H1 (cell line): ENCODE measurements around the gene CCDC171. TPM values are rescaled to one million over a fixed set of nuclear protein-coding genes. Genes with fewer than 3 reads are reported as not detected.
A peak's percentile ranks its signal among the peaks of the same experiment; 100 is the strongest.

Source experiments
- CTCF ChIA-PET: fragments of 300-600 bp; sonication (Branson Sonifier 250); formaldehyde crosslinking; loops from one replicate; lab custom pipeline; 2021; ENCODE audit not compliant: partially characterized antibody; lab: Charles Lee
- POLR2A ChIA-PET: fragments of 300-600 bp; sonication (Branson Sonifier 250); formaldehyde crosslinking; loops from one replicate; lab custom pipeline; 2021; ENCODE audit warnings: inconsistent platforms; ENCODE audit not compliant: partially characterized antibody; lab: Charles Lee
- DNase-seq, 2 experiments: peaks; one replicate each; pipeline versions ENCODE4 v3.0.0 to v3.0.0-alpha.2; 2010 to 2022; ENCODE audit warnings: low spot score in 2 of 2, low read depth in 1 of 2, mixed read lengths in 1 of 2
- FAIRE-seq: peaks from 2 replicates; lab custom pipeline; 2011; peaks lifted over from hg19 to GRCh38; lab: Jason Lieb, UNC
- H2AFZ ChIP-seq: 2 replicates; pipeline ENCODE4 v1.8.1; 2012; ENCODE audit warnings: low read length, inconsistent platforms
- H2AK5ac ChIP-seq: 2 replicates; pipeline ENCODE4 v1.6.1; 2013; ENCODE audit warnings: low read depth, low read length
- H2BK120ac ChIP-seq: replicated peaks from 2 replicates; pipeline ENCODE3; 2013; ENCODE audit warnings: low read depth, low read length, inconsistent platforms
- H2BK12ac ChIP-seq: 2 replicates; pipeline ENCODE4 v1.6.1; 2013; ENCODE audit warnings: low read depth, low read length
- H2BK15ac ChIP-seq: 2 replicates; pipeline ENCODE4 v1.6.1; 2013; ENCODE audit warnings: low read length
- H2BK20ac ChIP-seq: 2 replicates; pipeline ENCODE4 v1.6.1; 2013; ENCODE audit warnings: low read length
- H2BK5ac ChIP-seq: 2 replicates; pipeline ENCODE4 v1.6.1; 2013; ENCODE audit warnings: low read depth, low read length
- H3K14ac ChIP-seq: 2 replicates; pipeline ENCODE4 v1.6.1; 2013; ENCODE audit warnings: inconsistent platforms; ENCODE audit not compliant: insufficient read length
- H3K18ac ChIP-seq: 2 replicates; pipeline ENCODE4 v1.6.1; 2013; ENCODE audit warnings: low read length; ENCODE audit errors: extremely low read depth
- H3K23ac ChIP-seq: 2 replicates; pipeline ENCODE4 v1.6.1; 2013; ENCODE audit warnings: inconsistent platforms; ENCODE audit not compliant: insufficient read length
- H3K23me2 ChIP-seq: 2 replicates; pipeline ENCODE4 v1.6.1; 2013; ENCODE audit warnings: low read depth, low read length
- H3K27ac ChIP-seq: 2 replicates; pipeline ENCODE4 v1.6.1; 2011; ENCODE audit warnings: low read depth, low read length, inconsistent platforms
- H3K27me3 ChIP-seq, 4 experiments: replicated peaks in 1 of 4; 1 replicate in 1 of 4; 2 replicates in 3 of 4; pipeline versions ENCODE4 v1.6.1 to v1.8.1; 2011 to 2013; ENCODE audit warnings: low read length in 3 of 4, mild to moderate bottlenecking in 3 of 4, inconsistent platforms in 2 of 4, mixed read lengths in 2 of 4, moderate library complexity in 1 of 4; ENCODE audit not compliant: control insufficient read depth in 3 of 4, insufficient read depth in 3 of 4; ENCODE audit errors: extremely low read depth in 1 of 4
- H3K36me3 ChIP-seq, 4 experiments: 2 replicates each; pipeline versions ENCODE4 v1.6.1 to v1.8.1; 2011 to 2013; ENCODE audit warnings: mild to moderate bottlenecking in 4 of 4, low read length in 3 of 4, moderate library complexity in 2 of 4, control low read depth in 1 of 4, inconsistent platforms in 1 of 4; ENCODE audit not compliant: insufficient read depth in 4 of 4, control insufficient read depth in 2 of 4
- H3K4ac ChIP-seq: replicated peaks from 2 replicates; pipeline ENCODE3; 2013; ENCODE audit warnings: low read length, low read depth, mixed read lengths, inconsistent platforms; ENCODE audit not compliant: insufficient read length
- H3K4me1 ChIP-seq, 4 experiments: replicated peaks in 1 of 4; 1 replicate in 1 of 4; 2 replicates in 3 of 4; pipeline versions ENCODE4 v1.6.1 to v1.8.1; 2011 to 2013; ENCODE audit warnings: low read length in 3 of 4, inconsistent platforms in 2 of 4, mixed read lengths in 1 of 4; ENCODE audit not compliant: insufficient read depth in 4 of 4, control insufficient read depth in 3 of 4
- H3K4me2 ChIP-seq, 2 experiments: 2 replicates each; pipeline versions ENCODE4 v1.6.1 to v1.8.1; 2011 to 2013; ENCODE audit warnings: low read depth in 2 of 2, low read length in 2 of 2, control low read depth in 1 of 2, inconsistent platforms in 1 of 2, mild to moderate bottlenecking in 1 of 2; ENCODE audit not compliant: insufficient read depth in 1 of 2
- H3K4me3 ChIP-seq, 4 experiments: fragments of 200-600, 300-600 bp in 1 of 4; sonication (generic), shearing (Covaris generic), sonication (Bioruptor Twin) in 1 of 4; 2 replicates each; pipeline versions ENCODE4 v1.5.1 to v1.8.1; 2011 to 2016; ENCODE audit warnings: low read length in 4 of 4, low read depth in 3 of 4, control low read depth in 2 of 4, inconsistent platforms in 2 of 4, mild to moderate bottlenecking in 2 of 4, mixed read lengths in 1 of 4, moderate library complexity in 1 of 4; ENCODE audit not compliant: insufficient read depth in 2 of 4; ENCODE audit errors: extremely low read depth in 1 of 4
- H3K56ac ChIP-seq: replicated peaks from 2 replicates; pipeline ENCODE3; 2013; ENCODE audit warnings: low read depth, mild to moderate bottlenecking, mixed read lengths, low read length, inconsistent platforms; ENCODE audit not compliant: insufficient read length
- H3K79me1 ChIP-seq: 2 replicates; pipeline ENCODE4 v1.6.1; 2013; ENCODE audit warnings: low read depth, low read length, control low read depth
- H3K79me2 ChIP-seq, 2 experiments: 2 replicates each; pipeline versions ENCODE4 v1.6.1 to v1.8.1; 2012 to 2013; ENCODE audit warnings: low read length in 2 of 2, mild to moderate bottlenecking in 2 of 2, inconsistent platforms in 1 of 2; ENCODE audit not compliant: insufficient read depth in 2 of 2, control insufficient read depth in 1 of 2
- H3K9ac ChIP-seq, 4 experiments: replicated peaks in 1 of 4; 1 replicate in 1 of 4; 2 replicates in 3 of 4; pipeline versions ENCODE4 v1.6.1 to v1.8.1; 2011 to 2013; ENCODE audit warnings: low read depth in 3 of 4, low read length in 3 of 4, control low read depth in 2 of 4, mild to moderate bottlenecking in 2 of 4, moderate library complexity in 2 of 4, inconsistent platforms in 1 of 4; ENCODE audit errors: extremely low read depth in 1 of 4
- H3K9me3 ChIP-seq, 2 experiments: 2 replicates each; pipeline versions ENCODE4 v1.6.1 to v1.8.1; 2012 to 2013; ENCODE audit warnings: mild to moderate bottlenecking in 2 of 2, moderate library complexity in 2 of 2, control low read depth in 1 of 2, inconsistent platforms in 1 of 2, low read depth in 1 of 2, low read length in 1 of 2, mixed read lengths in 1 of 2; ENCODE audit not compliant: insufficient read depth in 2 of 2
- H4K20me1 ChIP-seq, 2 experiments: replicated peaks in 1 of 2; 2 replicates each; pipeline versions ENCODE3 to v1.8.1; 2011 to 2013; ENCODE audit warnings: inconsistent platforms in 2 of 2, low read length in 2 of 2, mild to moderate bottlenecking in 1 of 2; ENCODE audit not compliant: insufficient read depth in 2 of 2, control insufficient read depth in 1 of 2
- H4K5ac ChIP-seq: 2 replicates; pipeline ENCODE4 v1.6.1; 2013; ENCODE audit warnings: low read length, low read depth, mixed read lengths, inconsistent platforms; ENCODE audit not compliant: insufficient read length
- H4K8ac ChIP-seq: 2 replicates; pipeline ENCODE4 v1.8.0; 2013; ENCODE audit warnings: mild to moderate bottlenecking, moderate library complexity, low read length, inconsistent platforms; ENCODE audit not compliant: insufficient read depth; ENCODE audit errors: extremely low read depth
- H4K91ac ChIP-seq: replicated peaks from 2 replicates; pipeline ENCODE3; 2013; ENCODE audit warnings: low read length, mixed read lengths, inconsistent platforms; ENCODE audit not compliant: insufficient read length
- RAD21 ChIP-seq, 2 experiments: IDR thresholded peaks in 1 of 2; conservative IDR thresholded peaks in 1 of 2; 2 replicates each; pipeline ENCODE4 v1.6.1; 2011; ENCODE audit warnings: low read depth in 2 of 2, low read length in 2 of 2, improper control_type of control experiment in 1 of 2, inconsistent platforms in 1 of 2, mild to moderate bottlenecking in 1 of 2, moderate library complexity in 1 of 2
- YY1 ChIP-seq: IDR thresholded peaks from 2 replicates; pipeline ENCODE4 v1.6.1; 2011; ENCODE audit warnings: low read depth, mild to moderate bottlenecking, low read length
- WGBS, 2 experiments: shearing (Covaris generic) in 1 of 2; methylation state at CpG; one replicate each; pipeline versions ENCODE4 v1.1.6 to v1.1.7; 2013 to 2015; ENCODE audit warnings: low lambda C conversion rate in 2 of 2, mixed read lengths in 2 of 2, inconsistent platforms in 1 of 2, low coverage in 1 of 2, missing lambda C conversion rate in 1 of 2; ENCODE audit not compliant: insufficient replicate concordance in 2 of 2, insufficient coverage in 1 of 2, insufficient read length in 1 of 2; ENCODE audit errors: extremely low coverage in 1 of 2, missing lambda C conversion rate in 1 of 2; 5-methylcytosine and 5-hydroxymethylcytosine counted together
- polyA plus RNA-seq, 7 experiments: library from polyadenylated mRNA; depleted of rRNA in 3 of 7; stranded (reverse) in 5 of 7; unstranded in 2 of 7; fragments of >200 nt in 5 of 7; fragments of 200-250 nt in 2 of 7; gene quantifications; 1 replicate in 5 of 7; 2 replicates in 1 of 7; 4 replicates in 1 of 7; pipeline versions ENCODE4 v1.2.1 to v1.2.3, GENCODE V29; 2011 to 2013; ENCODE audit warnings: missing spikeins in 2 of 7, mixed read lengths in 2 of 7
- total RNA-seq: library from RNA; stranded (reverse); fragmentation: NEBNext Ultra II Directional; extraction: Animal tissue kit (Norgen Biotek cat#: 25700); gene quantifications from 2 replicates; pipeline ENCODE4 v1.2.1, GENCODE V29; 2021
- TF ChIP-seq, protein P1 (sequence below), 3 experiments: IDR thresholded peaks; 1 replicate in 2 of 3; 2 replicates in 1 of 3; pipeline versions ENCODE4 v1.5.1 to v1.6.1; 2011; ENCODE audit warnings: low read length in 3 of 3, mild to moderate bottlenecking in 3 of 3, inconsistent platforms in 2 of 3, low read depth in 1 of 3, moderate library complexity in 1 of 3; ENCODE audit not compliant: insufficient read depth in 1 of 3; ENCODE audit errors: control extremely low read depth in 1 of 3

Gene CCDC171
- total and polyA plus RNA-seq, 2 of the 8 experiments (the other 6 are each of a cell fraction or from before 2014, with no cell fraction given) = 0.83 to 2.3 TPM

DNA sequence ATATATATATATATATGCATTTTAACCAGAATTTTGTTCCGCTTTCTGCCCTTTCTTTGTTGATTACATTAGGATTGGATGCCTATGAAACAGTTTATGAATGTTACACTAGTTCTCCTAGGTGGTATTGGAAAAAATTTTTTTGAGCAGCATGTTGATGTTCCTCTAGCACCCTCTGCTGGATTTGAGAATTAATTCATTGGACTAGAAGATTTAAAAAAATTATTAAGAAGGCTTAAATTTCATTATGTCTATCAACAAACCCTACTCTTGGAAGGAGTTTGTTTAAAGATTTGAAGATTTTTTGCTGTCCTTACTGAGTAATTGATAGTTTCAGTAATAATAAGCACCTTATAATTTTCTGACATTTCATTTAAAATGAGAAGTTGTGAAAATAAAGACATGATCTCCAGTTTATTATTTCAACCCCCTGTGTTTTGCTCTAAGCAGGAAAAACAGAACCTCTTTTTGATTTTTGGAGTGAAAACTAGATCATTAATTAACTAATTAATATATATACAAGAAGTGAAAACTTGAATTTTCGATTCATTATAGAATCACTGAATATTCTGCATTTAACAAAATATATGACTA is 89.6 kb downstream of the CCDC171 start:
- no peaks in the 10 kb centered on the region for H3K23me2 ChIP-seq
- H4K20me1 ChIP-seq = no peaks in the 10 kb centered on the region
- no peak overlapping the region for H3K4me3 ChIP-seq
- no peak overlapping the region for H2BK20ac ChIP-seq
- H3K27me3 ChIP-seq = no peaks in the 10 kb centered on the region
- H3K79me1 ChIP-seq = no peaks in the 10 kb centered on the region
- ChIA-PET POLR2A (no interaction called here), CTCF (interaction anchor here (0.8 to 1.8 kb wide), 5 partner anchors 13 to 507 kb away, joined by 3 to 12 read pairs (median 4); no protein-coding TSS in a partner anchor)
- DNase-seq = no peak
- FAIRE-seq = no peak
- no peak overlapping the region for H2BK15ac ChIP-seq
- no peak overlapping the region for H2AFZ ChIP-seq
- H4K91ac ChIP-seq = no peak overlapping the region
- no peak overlapping the region for H2AK5ac ChIP-seq
- H3K18ac ChIP-seq = no peak overlapping the region
- H3K27ac ChIP-seq = no peak overlapping the region
- no peak overlapping the region for H3K4ac ChIP-seq
- H4K8ac ChIP-seq = no peak overlapping the region
- TF ChIP-seq, protein P1, sequence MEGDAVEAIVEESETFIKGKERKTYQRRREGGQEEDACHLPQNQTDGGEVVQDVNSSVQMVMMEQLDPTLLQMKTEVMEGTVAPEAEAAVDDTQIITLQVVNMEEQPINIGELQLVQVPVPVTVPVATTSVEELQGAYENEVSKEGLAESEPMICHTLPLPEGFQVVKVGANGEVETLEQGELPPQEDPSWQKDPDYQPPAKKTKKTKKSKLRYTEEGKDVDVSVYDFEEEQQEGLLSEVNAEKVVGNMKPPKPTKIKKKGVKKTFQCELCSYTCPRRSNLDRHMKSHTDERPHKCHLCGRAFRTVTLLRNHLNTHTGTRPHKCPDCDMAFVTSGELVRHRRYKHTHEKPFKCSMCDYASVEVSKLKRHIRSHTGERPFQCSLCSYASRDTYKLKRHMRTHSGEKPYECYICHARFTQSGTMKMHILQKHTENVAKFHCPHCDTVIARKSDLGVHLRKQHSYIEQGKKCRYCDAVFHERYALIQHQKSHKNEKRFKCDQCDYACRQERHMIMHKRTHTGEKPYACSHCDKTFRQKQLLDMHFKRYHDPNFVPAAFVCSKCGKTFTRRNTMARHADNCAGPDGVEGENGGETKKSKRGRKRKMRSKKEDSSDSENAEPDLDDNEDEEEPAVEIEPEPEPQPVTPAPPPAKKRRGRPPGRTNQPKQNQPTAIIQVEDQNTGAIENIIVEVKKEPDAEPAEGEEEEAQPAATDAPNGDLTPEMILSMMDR (IDR thresholded peaks at IDR 0.05; ENCODE audit: control extremely low read depth in 1 of 3, insufficient read depth in 1 of 3, low read depth in 1 of 3, low read length in 3 of 3) = peak in 1 of 3 experiments; percentile 31; a peak in 2 of 4 replicates
- TF ChIP-seq RAD21 (IDR thresholded peaks at IDR 0.05 in 1 of 2, conservative IDR thresholded peaks at IDR 0.05 in 1 of 2; ENCODE audit: low read depth in 2 of 2, low read length in 2 of 2) = peak; percentile 53 to 61
- TF ChIP-seq YY1 = no peak
- no peak overlapping the region for H2BK5ac ChIP-seq
- H2BK120ac ChIP-seq = no peak overlapping the region
- H3K56ac ChIP-seq = no peak overlapping the region
- no peaks in the 10 kb centered on the region; a peak in 1 of 7 replicates for H3K4me1 ChIP-seq
- H3K14ac ChIP-seq = no peak overlapping the region
- no peaks in the 10 kb centered on the region for H3K79me2 ChIP-seq
- no peak overlapping the region for H4K5ac ChIP-seq
- no peak overlapping the region for H3K4me2 ChIP-seq
- no peak overlapping the region for H2BK12ac ChIP-seq
- H3K9me3 ChIP-seq = peaks cover 8 to 13% of the 10 kb centered on the region in 2 experiments
- H3K36me3 ChIP-seq = no peaks in the 10 kb centered on the region; a peak in 1 of 8 replicates
- WGBS, 2 experiments = 31% methylated on average over 2 of the region's 2 CpGs; no CpG with 5 or more reads in 1 of the 2 experiments
- H3K9ac ChIP-seq = no peak overlapping the region
- H3K23ac ChIP-seq = no peak overlapping the region
